IMR-90 (cell line): Measurements from ENCODE around the gene HIVEP1. TPM values are rescaled to one million over a fixed set of nuclear protein-coding genes. Genes with fewer than 3 reads are reported as not detected.

ENCODE experiments used
- ATAC-seq: fragments of 200-7000 bp; cut with Tn5 transposase; 2 replicates; pipeline ENCODE4 v1.9.1; 2020; ENCODE audit warnings: low read depth, mild to moderate bottlenecking, moderate library complexity
- BruUV-seq: library from RNA; stranded (reverse); fragments of 400-500 nt; replicated peaks from 2 replicates; lab custom pipeline; 2021; lab: Mats Ljungman, UMichigan
- CTCF ChIA-PET: fragments of 300-600 bp; formaldehyde crosslinking; extraction: SDS; loops from one replicate; lab custom pipeline; 2021; ENCODE audit warnings: antibody characterized with exemption; lab: Yijun Ruan, JAX
- POLR2A ChIA-PET: fragments of 300-600 bp; sonication (Branson Sonifier 250); formaldehyde crosslinking; loops from one replicate; lab custom pipeline; 2022; ENCODE audit warnings: antibody characterized with exemption; ENCODE audit not compliant: unreplicated experiment; lab: Charles Lee
- DNase-seq: peaks from one replicate; pipeline ENCODE4 v3.0.0; 2013
- H2AFZ ChIP-seq: replicated peaks from 2 replicates; pipeline ENCODE3; 2013; ENCODE audit warnings: low read length, mild to moderate bottlenecking; ENCODE audit not compliant: poor library complexity
- H2AK5ac ChIP-seq: 2 replicates; pipeline ENCODE4 v1.6.1; 2013; ENCODE audit warnings: low read depth, low read length, inconsistent platforms
- H2AK9ac ChIP-seq: replicated peaks from 2 replicates; pipeline ENCODE3; 2013; ENCODE audit warnings: mild to moderate bottlenecking, low read depth, low read length, moderate library complexity; ENCODE audit not compliant: poor library complexity
- H2BK120ac ChIP-seq: 2 replicates; pipeline ENCODE4 v1.6.1; 2013; ENCODE audit warnings: low read depth, low read length, inconsistent platforms
- H2BK15ac ChIP-seq: 3 replicates; pipeline ENCODE4 v1.6.1; 2013; ENCODE audit warnings: low read depth, low read length, inconsistent platforms
- H2BK20ac ChIP-seq: 2 replicates; pipeline ENCODE4 v1.6.1; 2013; ENCODE audit warnings: low read depth, mild to moderate bottlenecking, inconsistent platforms, low read length, moderate library complexity
- H2BK5ac ChIP-seq: 2 replicates; pipeline ENCODE4 v1.6.1; 2013; ENCODE audit warnings: mild to moderate bottlenecking, low read depth, low read length, inconsistent platforms; ENCODE audit not compliant: poor library complexity, severe bottlenecking
- H3K14ac ChIP-seq: replicated peaks from 2 replicates; pipeline ENCODE4 v1.6.1; 2013; ENCODE audit warnings: low read depth, low read length, inconsistent platforms
- H3K18ac ChIP-seq: 2 replicates; pipeline ENCODE4 v1.6.1; 2013; ENCODE audit warnings: low read depth, low read length, control low read depth
- H3K23ac ChIP-seq: 2 replicates; pipeline ENCODE4 v1.6.1; 2013; ENCODE audit warnings: low read depth, low read length, inconsistent platforms
- H3K27ac ChIP-seq: 2 replicates; pipeline ENCODE4 v1.5.1; 2013; ENCODE audit warnings: mild to moderate bottlenecking, control low read depth, low read length; ENCODE audit not compliant: insufficient read depth
- H3K27me3 ChIP-seq: 2 replicates; pipeline ENCODE4 v1.6.1; 2013; ENCODE audit warnings: low read length; ENCODE audit not compliant: control insufficient read depth, insufficient read depth
- H3K36me3 ChIP-seq: 2 replicates; pipeline ENCODE4 v1.6.1; 2013; ENCODE audit warnings: low read length, mixed read lengths; ENCODE audit not compliant: control insufficient read depth, insufficient read depth
- H3K4ac ChIP-seq: 2 replicates; pipeline ENCODE4 v1.6.1; 2013; ENCODE audit warnings: low read depth, low read length, inconsistent platforms
- H3K4me1 ChIP-seq: 2 replicates; pipeline ENCODE4 v1.6.1; 2013; ENCODE audit warnings: low read length, mixed read lengths; ENCODE audit not compliant: control insufficient read depth, insufficient read depth
- H3K4me2 ChIP-seq: 2 replicates; pipeline ENCODE4 v1.6.1; 2013; ENCODE audit warnings: low read depth, mild to moderate bottlenecking, control low read depth, low read length, moderate library complexity
- H3K4me3 ChIP-seq: 2 replicates; pipeline ENCODE4 v1.5.1; 2013; ENCODE audit warnings: low read depth, mild to moderate bottlenecking, control low read depth, low read length, moderate library complexity; ENCODE audit not compliant: insufficient read depth
- H3K56ac ChIP-seq: 2 replicates; pipeline ENCODE4 v1.6.1; 2013; ENCODE audit warnings: low read length, inconsistent platforms; ENCODE audit not compliant: insufficient read depth; ENCODE audit errors: extremely low read depth
- H3K79me1 ChIP-seq, 2 experiments: 2 replicates each; pipeline ENCODE4 v1.6.1; 2013; ENCODE audit warnings: low read length in 2 of 2, inconsistent platforms in 1 of 2, low read depth in 1 of 2
- H3K9ac ChIP-seq: 2 replicates; pipeline ENCODE4 v1.6.1; 2013; ENCODE audit warnings: low read depth, low read length, control low read depth
- H3K9me1 ChIP-seq: 2 replicates; pipeline ENCODE4 v1.6.1; 2013; ENCODE audit warnings: low read length, inconsistent platforms; ENCODE audit not compliant: insufficient read depth
- H3K9me3 ChIP-seq: 2 replicates; pipeline ENCODE4 v1.6.1; 2013; ENCODE audit warnings: low read length; ENCODE audit not compliant: control insufficient read depth, insufficient read depth
- H4K20me1 ChIP-seq: 2 replicates; pipeline ENCODE4 v1.6.1; 2013; ENCODE audit warnings: low read length, inconsistent platforms; ENCODE audit not compliant: insufficient read depth
- H4K5ac ChIP-seq: 2 replicates; pipeline ENCODE4 v1.6.1; 2013; ENCODE audit warnings: mild to moderate bottlenecking, low read depth, low read length, control low read depth
- H4K8ac ChIP-seq, 2 experiments: 2 replicates each; pipeline ENCODE4 v1.6.1; 2013; ENCODE audit warnings: low read depth in 2 of 2, low read length in 2 of 2, control low read depth in 1 of 2, inconsistent platforms in 1 of 2
- H4K91ac ChIP-seq: 2 replicates; pipeline ENCODE4 v1.6.1; 2013; ENCODE audit warnings: low read depth, low read length, inconsistent platforms; ENCODE audit not compliant: insufficient read depth
- CEBPB ChIP-seq: IDR thresholded peaks from 2 replicates; pipeline ENCODE4 v1.6.1; 2012; ENCODE audit warnings: low read depth, low read length, improper control_type of control experiment
- ELK1 ChIP-seq: fragments of 150-350 bp; IDR thresholded peaks from 2 replicates; pipeline ENCODE4 v1.6.1; 2016; ENCODE audit warnings: low read depth, mild to moderate bottlenecking, low read length, moderate library complexity, borderline replicate concordance
- MXI1 ChIP-seq: IDR thresholded peaks from 2 replicates; pipeline ENCODE4 v1.6.1; 2012; ENCODE audit warnings: low read depth, mild to moderate bottlenecking, low read length, moderate library complexity, borderline replicate concordance
- RCOR1 ChIP-seq: IDR thresholded peaks from 2 replicates; pipeline ENCODE4 v1.6.1; 2012; ENCODE audit warnings: mild to moderate bottlenecking, low read length, improper control_type of control experiment; ENCODE audit not compliant: insufficient replicate concordance
- RFX5 ChIP-seq: IDR thresholded peaks from 2 replicates; pipeline ENCODE4 v1.8.0; 2012; ENCODE audit warnings: low read depth, mild to moderate bottlenecking, low read length, moderate library complexity
- SMC3 ChIP-seq: fragments of 150-350 bp; IDR thresholded peaks from 2 replicates; pipeline ENCODE4 v1.6.1; 2016; ENCODE audit warnings: low read depth, mild to moderate bottlenecking, antibody characterized with exemption, low read length, moderate library complexity
- WGBS, 2 experiments: methylation state at CpG; one replicate each; pipeline versions ENCODE4 v1.1.5 to v1.1.7; 2013; ENCODE audit warnings: missing lambda C conversion rate in 2 of 2; ENCODE audit not compliant: insufficient read length in 1 of 2; ENCODE audit errors: extremely low coverage in 2 of 2; 5-methylcytosine and 5-hydroxymethylcytosine counted together
- dilution Hi-C: fragments of 300-500 bp; cut with HindIII; formaldehyde crosslinking; loops from one replicate; pipeline ENCODE4 v1.14.3; 2018; ENCODE audit warnings: low sequenced_read_pairs; ENCODE audit not compliant: unreplicated experiment
- in situ Hi-C: fragments of 300-500 bp; cut with MboI; formaldehyde crosslinking; loops from 3 replicates; pipeline ENCODE4 v1.14.3; 2019; ENCODE audit warnings: low sequenced_read_pairs, inconsistent platforms, mixed read lengths
- intact Hi-C: fragments of 100-400 bp; cut with micrococcal nuclease; formaldehyde crosslinking; loops from 2 replicates; pipeline ENCODE4 v1.10.0; 2022
- polyA plus RNA-seq, 3 experiments: library from polyadenylated mRNA; depleted of rRNA; stranded (reverse); fragments of >200 nt; gene quantifications; 2 replicates each; pipeline ENCODE4 v1.2.3, GENCODE V29; 2012; ENCODE audit warnings: low replicate concordance in 1 of 3
- total RNA-seq: library from RNA; depleted of rRNA; stranded (reverse); fragments of >200 nt; gene quantifications from 2 replicates; pipeline ENCODE4 v1.2.3, GENCODE V29; 2012

Gene HIVEP1
- total and polyA plus RNA-seq, 2 of the 4 experiments (the other 2 are of a cell fraction), result 13.0 to 17.2 TPM

- no peak overlapping the region for H3K14ac ChIP-seq
- H3K4me1 ChIP-seq, result peaks cover 11% of the 10 kb centered on the region
- H3K36me3 ChIP-seq, result peaks cover 3% of the 10 kb centered on the region; the same call in 1 of the 2 replicates
- no peak overlapping the region for H4K5ac ChIP-seq
- DNase-seq, result peak; percentile 56
- H3K23ac ChIP-seq, result no peak overlapping the region
- TF ChIP-seq CEBPB (peak; percentile 92), SMC3 (no peak), RCOR1 (no peak), ELK1 (no peak), MXI1 (no peak), RFX5 (no peak)
- no peak overlapping the region for H4K91ac ChIP-seq
- dilution Hi-C loops (no loop called here), intact Hi-C loops (no loop called here), in situ Hi-C loops (no loop called here)
- H3K9me3 ChIP-seq, result no peaks in the 10 kb centered on the region
- no CpG with 5 or more reads among the region's 4 CpGs for WGBS, 2 experiments
- no peak overlapping the region for H2AFZ ChIP-seq
- H2BK15ac ChIP-seq, result 0 out of 3 replicates have a peak overlapping the region, but pooled peaks have one; percentile 31
- ATAC-seq, result peak; percentile 21; the same call in 1 of the 2 replicates
- no peak overlapping the region for H2BK120ac ChIP-seq
- H3K9ac ChIP-seq, result no peak overlapping the region
- POLR2A ChIA-PET, result no interaction called here
- no TSS peak for BruUV-seq
- H2AK5ac ChIP-seq, result no peak overlapping the region
- CTCF ChIA-PET, result no interaction called here
- peaks cover 14% of the 10 kb centered on the region; the same call in 1 of the 2 replicates for H3K9me1 ChIP-seq
- H4K8ac ChIP-seq, result no peak overlapping the region
- no peak overlapping the region for H3K4ac ChIP-seq
- no peak overlapping the region for H2BK5ac ChIP-seq
- H2BK20ac ChIP-seq, result no peak overlapping the region
- H4K20me1 ChIP-seq, result peaks cover 5% of the 10 kb centered on the region; the same call in 1 of the 2 replicates
- no peak overlapping the region for H3K56ac ChIP-seq
- no peak overlapping the region for H3K18ac ChIP-seq
- no peaks in the 10 kb centered on the region for H3K27me3 ChIP-seq
- no peak overlapping the region for H2AK9ac ChIP-seq
- no peak overlapping the region for H3K27ac ChIP-seq
- peak overlapping the region; percentile 57; the same call in 1 of the 2 replicates for H3K4me2 ChIP-seq
- H3K79me1 ChIP-seq, result peaks cover 25 to 45% of the 10 kb centered on the region in 2 experiments
- H3K4me3 ChIP-seq, result no peak overlapping the region
These were observed 21.7 kb downstream of the HIVEP1 start for GRCh38 chr6:12033770-12034169.
